DOHH2 (cell line): ENCODE results near the gene E2F3.

Source experiments
- H3F3A ChIP-seq: fragments of 200-600 bp; sonication (generic), shearing (Covaris generic); 2 replicates; pipeline ENCODE4 v1.6.0; 2016; ENCODE audit warnings: antibody characterized with exemption, mild to moderate bottlenecking; ENCODE audit not compliant: control insufficient read depth, insufficient read depth
- H3K27ac ChIP-seq: fragments of 200-600 bp; sonication (generic); 2 replicates; pipeline ENCODE4 v1.5.1; 2014; ENCODE audit warnings: low read depth, mild to moderate bottlenecking, low read length, moderate library complexity
- H3K27me3 ChIP-seq: fragments of 200-600 bp; sonication (generic); 2 replicates; pipeline ENCODE4 v1.6.1; 2014; ENCODE audit warnings: mild to moderate bottlenecking, low read length, mixed read lengths; ENCODE audit not compliant: control insufficient read depth
- H3K36me3 ChIP-seq: fragments of 200-600 bp; sonication (generic); 2 replicates; pipeline ENCODE4 v1.6.1; 2014; ENCODE audit warnings: mild to moderate bottlenecking, low read length, moderate library complexity, mixed read lengths; ENCODE audit not compliant: control insufficient read depth
- H3K4me1 ChIP-seq: fragments of 200-600 bp; sonication (generic); 2 replicates; pipeline ENCODE4 v1.6.1; 2014; ENCODE audit warnings: mild to moderate bottlenecking, low read length, mixed read lengths; ENCODE audit not compliant: control insufficient read depth
- H3K4me2 ChIP-seq: fragments of 200-600 bp; sonication (generic); 2 replicates; pipeline ENCODE4 v1.6.0; 2014; ENCODE audit warnings: mild to moderate bottlenecking, low read length, moderate library complexity
- H3K4me3 ChIP-seq: fragments of 200-600 bp; sonication (generic); 2 replicates; pipeline ENCODE4 v1.5.1; 2014; ENCODE audit warnings: mild to moderate bottlenecking, low read length, mixed read lengths
- H3K79me2 ChIP-seq: fragments of 200-600 bp; sonication (generic); 2 replicates; pipeline ENCODE4 v1.6.1; 2014; ENCODE audit warnings: mild to moderate bottlenecking, low read length, mixed read lengths; ENCODE audit not compliant: control insufficient read depth
- H3K9me2 ChIP-seq: fragments of 200-600 bp; sonication (generic); replicated peaks from 2 replicates; pipeline ENCODE4 v1.6.1; 2014; ENCODE audit warnings: mild to moderate bottlenecking, low read length, mixed read lengths; ENCODE audit not compliant: control insufficient read depth
- H3K9me3 ChIP-seq: fragments of 200-600 bp; sonication (generic); 2 replicates; pipeline ENCODE4 v1.6.1; 2014; ENCODE audit warnings: antibody characterized with exemption, low read length, mixed read lengths; ENCODE audit not compliant: control insufficient read depth, insufficient read depth
- H4K20me1 ChIP-seq: fragments of 200-600 bp; sonication (generic); 2 replicates; pipeline ENCODE4 v1.6.0; 2014; ENCODE audit warnings: low read depth, mild to moderate bottlenecking, antibody characterized with exemption, low read length, moderate library complexity; ENCODE audit not compliant: control insufficient read depth, insufficient read depth
- EZH2phosphoT487 ChIP-seq: fragments of 200-600 bp; sonication (generic); IDR thresholded peaks from 2 replicates; pipeline ENCODE4 v1.6.1; 2017; ENCODE audit warnings: borderline replicate concordance, mild to moderate bottlenecking, antibody characterized with exemption, low read length, moderate library complexity, mixed read lengths
- TF ChIP-seq, protein P1 (sequence below): fragments of 200-600 bp; sonication (generic); IDR thresholded peaks from one replicate; pipeline ENCODE4 v1.5.1; 2014; ENCODE audit warnings: antibody characterized with exemption, mild to moderate bottlenecking, low read depth, low read length; ENCODE audit not compliant: poor library complexity, severe bottlenecking

The E2F3 gene

DNA sequence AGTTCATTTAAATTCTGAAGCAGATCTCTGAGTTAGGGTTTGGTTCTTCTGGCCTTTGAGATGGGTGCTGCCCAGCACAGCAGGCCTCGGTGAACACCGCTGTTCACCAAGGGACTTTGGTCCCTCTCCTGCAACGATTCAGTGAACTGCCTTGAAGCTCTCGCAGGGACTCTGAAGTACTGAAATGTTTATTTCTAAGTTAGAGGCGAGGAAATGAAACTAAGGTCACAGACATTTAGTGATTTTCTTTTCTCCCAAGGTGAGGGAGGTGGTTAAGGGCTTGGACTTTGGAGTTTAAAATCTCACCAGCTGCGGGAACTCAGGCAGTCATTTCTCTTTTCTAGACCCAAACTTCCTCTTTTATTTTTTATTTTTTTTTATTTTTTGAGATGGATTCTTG lies 26.2 kb downstream of the E2F3 start:
- Histone ChIP-seq H3K4me3 (no peak overlapping the region), H3K79me2 (peaks cover 100% of the 10 kb centered on the region), H3K36me3 (peaks cover 56% of the 10 kb centered on the region), H3K4me1 (peaks cover 21% of the 10 kb centered on the region), H3K4me2 (peak overlapping the region; percentile 31), H3F3A (0 out of 2 replicates have a peak, but pooled peaks cover 4% of the 10 kb centered on the region), H3K27me3 (no peaks in the 10 kb centered on the region), H3K9me2 (no peaks in the 10 kb centered on the region), H3K27ac (peak overlapping the region; percentile 25; the same call in 1 of the 2 replicates), H4K20me1 (peaks cover 28% of the 10 kb centered on the region), H3K9me3 (no peaks in the 10 kb centered on the region)
- TF ChIP-seq, protein P1, sequence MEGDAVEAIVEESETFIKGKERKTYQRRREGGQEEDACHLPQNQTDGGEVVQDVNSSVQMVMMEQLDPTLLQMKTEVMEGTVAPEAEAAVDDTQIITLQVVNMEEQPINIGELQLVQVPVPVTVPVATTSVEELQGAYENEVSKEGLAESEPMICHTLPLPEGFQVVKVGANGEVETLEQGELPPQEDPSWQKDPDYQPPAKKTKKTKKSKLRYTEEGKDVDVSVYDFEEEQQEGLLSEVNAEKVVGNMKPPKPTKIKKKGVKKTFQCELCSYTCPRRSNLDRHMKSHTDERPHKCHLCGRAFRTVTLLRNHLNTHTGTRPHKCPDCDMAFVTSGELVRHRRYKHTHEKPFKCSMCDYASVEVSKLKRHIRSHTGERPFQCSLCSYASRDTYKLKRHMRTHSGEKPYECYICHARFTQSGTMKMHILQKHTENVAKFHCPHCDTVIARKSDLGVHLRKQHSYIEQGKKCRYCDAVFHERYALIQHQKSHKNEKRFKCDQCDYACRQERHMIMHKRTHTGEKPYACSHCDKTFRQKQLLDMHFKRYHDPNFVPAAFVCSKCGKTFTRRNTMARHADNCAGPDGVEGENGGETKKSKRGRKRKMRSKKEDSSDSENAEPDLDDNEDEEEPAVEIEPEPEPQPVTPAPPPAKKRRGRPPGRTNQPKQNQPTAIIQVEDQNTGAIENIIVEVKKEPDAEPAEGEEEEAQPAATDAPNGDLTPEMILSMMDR, result no peak
- no peak for TF ChIP-seq EZH2phosphoT487

DNA sequence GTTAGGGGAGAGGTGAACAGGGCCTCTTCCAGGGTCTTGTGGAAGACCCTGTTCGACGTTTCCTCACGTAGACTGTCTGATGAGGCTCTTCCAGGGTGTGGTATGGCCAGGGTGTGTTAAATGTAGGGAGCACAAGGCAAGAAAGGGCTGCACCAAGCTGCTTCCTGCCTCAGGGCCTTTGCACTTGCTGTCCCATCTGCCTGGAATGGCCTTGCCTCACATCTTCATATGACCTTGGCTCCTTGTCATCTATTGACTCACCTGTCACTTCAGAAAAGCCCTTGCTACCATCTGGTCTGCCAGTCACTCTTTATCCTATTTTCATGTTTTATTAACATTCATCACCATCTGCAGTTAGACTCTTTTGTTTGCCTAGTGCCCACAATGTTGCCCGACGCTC lies 31.0 kb downstream of the E2F3 start:
- Histone ChIP-seq H3K27ac (no peak overlapping the region), H3K4me1 (peaks cover 16% of the 10 kb centered on the region), H3K36me3 (peaks cover 53% of the 10 kb centered on the region), H3K27me3 (no peaks in the 10 kb centered on the region), H3K79me2 (peaks cover 91% of the 10 kb centered on the region), H3F3A (0 out of 2 replicates have a peak, but pooled peaks cover 2% of the 10 kb centered on the region), H4K20me1 (peaks cover 14% of the 10 kb centered on the region; the same call in 1 of the 2 replicates), H3K4me3 (no peak overlapping the region), H3K4me2 (no peak overlapping the region), H3K9me2 (no peaks in the 10 kb centered on the region), H3K9me3 (no peaks in the 10 kb centered on the region)
- no peak for TF ChIP-seq EZH2phosphoT487
- TF ChIP-seq, protein P1, result no peak

DNA sequence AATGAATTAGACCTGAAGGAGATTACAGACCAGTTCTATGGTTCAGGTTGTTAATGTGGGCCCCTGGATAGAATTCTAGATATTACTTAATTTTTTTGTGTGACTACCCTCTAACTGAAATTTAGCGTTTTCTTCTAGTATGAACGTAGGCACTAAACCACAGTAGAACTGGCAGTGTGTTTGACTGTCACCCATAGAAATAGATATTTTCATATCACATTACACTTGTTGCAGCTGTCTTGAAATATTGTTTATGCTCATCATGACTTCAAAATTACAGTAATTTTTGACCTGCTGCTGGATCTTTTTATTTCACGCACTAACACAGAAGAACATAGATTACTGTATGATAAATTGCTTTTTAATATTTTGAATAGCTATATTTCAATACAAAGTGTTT lies 31.6 kb downstream of the E2F3 start:
- H3K36me3 ChIP-seq, result peaks cover 57% of the 10 kb centered on the region
- peaks cover 17% of the 10 kb centered on the region for H4K20me1 ChIP-seq

More for the DNA sequence above, 31.6 kb downstream of the E2F3 start:
- Histone ChIP-seq H3K9me3 (no peaks in the 10 kb centered on the region), H3F3A (no peaks in the 10 kb centered on the region), H3K4me1 (peaks cover 20% of the 10 kb centered on the region), H3K4me2 (no peak overlapping the region), H3K79me2 (peaks cover 91% of the 10 kb centered on the region), H3K9me2 (no peaks in the 10 kb centered on the region), H3K27ac (no peak overlapping the region), H3K4me3 (no peak overlapping the region), H3K27me3 (no peaks in the 10 kb centered on the region)
- no peak for TF ChIP-seq EZH2phosphoT487
- TF ChIP-seq, protein P1, result no peak
